Measurements from ENCODE around the gene AIFM2.
"Not testable (repeated sequence)": the region's sequence is repeated elsewhere in the genome, so short reads cannot be mapped to it uniquely, and the experiment has no call there.

The AIFM2 gene

DNA sequence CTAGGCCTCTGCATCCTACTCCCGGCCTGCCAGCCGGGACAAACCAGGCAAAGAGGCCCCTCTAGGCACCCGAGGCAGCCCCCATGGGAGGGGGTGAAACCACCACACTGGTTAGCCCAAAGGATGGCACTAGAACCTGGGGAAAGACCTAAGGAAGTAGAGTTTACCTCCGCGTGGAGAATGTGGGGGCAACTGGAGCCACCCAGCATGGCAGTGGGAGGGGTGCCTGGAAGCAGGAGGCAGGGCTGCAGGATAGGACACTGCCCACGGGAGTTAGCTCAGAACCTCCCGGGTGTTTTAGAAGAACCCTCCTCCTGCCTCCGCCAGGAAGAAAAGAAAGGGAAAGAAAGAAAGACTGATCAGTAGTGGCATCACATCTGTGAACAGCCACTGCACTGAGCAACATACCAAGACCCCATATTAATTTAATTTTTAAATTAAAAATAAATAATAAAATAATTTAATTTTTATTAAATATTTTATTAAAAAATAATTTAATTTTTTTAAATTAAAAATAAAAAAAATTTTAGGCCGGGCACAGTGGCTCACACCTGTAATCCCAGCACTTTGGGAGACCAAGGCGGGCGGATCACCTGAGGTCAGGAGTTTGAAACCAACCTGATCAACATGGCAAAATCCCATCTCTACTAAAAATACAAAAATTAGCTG lies 11.2 kb downstream of the AIFM2 start:
- no peak for DNase-seq

DNA sequence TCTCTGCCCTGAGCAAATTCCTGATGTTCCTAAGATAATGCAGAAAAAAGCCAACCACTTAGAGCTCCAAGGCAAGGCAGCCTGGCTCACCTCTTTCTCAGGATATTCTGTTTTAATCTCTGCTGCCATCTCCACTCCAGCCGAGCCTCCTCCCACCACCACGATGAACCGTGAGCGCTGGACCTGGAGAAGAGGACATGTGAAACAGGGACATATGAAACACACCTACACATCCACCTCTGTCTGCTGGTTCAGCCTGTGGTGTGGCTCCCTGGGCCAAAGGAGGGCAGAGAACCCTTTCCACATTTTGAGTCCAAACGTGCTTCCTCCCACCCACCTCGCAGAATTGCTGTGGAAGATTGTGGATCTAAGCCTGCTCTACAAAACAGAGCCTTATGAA lies 12.2 kb downstream of the AIFM2 start:
- DNase-seq: no peak

DNA sequence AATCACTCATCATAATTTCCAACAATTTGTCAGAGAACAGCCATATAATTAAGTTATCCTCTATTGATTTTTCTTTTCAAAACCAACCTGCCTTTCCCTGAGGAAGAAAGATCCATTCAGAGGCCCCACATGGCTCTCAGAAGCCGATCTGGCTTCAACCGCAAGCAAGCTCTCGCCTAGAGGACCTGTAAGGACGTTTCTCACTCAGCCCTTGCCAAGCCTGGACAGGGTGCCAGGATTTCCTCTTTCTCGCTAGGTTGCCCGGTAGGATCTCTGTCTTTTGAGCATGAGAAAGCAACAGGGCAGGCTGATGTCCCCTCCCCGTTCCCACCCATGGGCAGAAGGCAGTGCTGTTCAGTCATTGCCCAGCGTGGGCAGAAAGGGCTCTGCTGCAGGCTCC lies 13.0 kb downstream of the AIFM2 start:
- DNase-seq: no peak

DNA sequence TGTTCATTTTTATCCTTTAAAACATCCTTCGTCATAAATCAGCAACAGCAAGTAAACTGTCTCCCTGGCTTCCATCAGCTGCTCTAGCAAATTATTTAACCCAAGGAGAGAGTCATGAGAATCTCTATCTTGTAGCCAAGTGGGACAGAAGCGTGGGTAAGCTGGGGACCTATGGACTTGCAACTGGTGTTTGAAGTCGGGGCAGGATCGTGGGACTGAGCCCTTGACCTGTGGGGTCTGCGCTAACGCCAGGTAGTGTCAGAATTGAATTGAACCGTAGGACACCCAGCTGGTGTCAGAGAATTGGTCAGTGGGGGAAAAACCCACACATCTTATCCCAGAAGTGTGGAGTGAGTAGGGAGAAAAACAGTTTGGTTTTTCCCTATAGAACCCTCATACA lies 13.4 kb downstream of the AIFM2 start:
- DNase-seq: no peak

DNA sequence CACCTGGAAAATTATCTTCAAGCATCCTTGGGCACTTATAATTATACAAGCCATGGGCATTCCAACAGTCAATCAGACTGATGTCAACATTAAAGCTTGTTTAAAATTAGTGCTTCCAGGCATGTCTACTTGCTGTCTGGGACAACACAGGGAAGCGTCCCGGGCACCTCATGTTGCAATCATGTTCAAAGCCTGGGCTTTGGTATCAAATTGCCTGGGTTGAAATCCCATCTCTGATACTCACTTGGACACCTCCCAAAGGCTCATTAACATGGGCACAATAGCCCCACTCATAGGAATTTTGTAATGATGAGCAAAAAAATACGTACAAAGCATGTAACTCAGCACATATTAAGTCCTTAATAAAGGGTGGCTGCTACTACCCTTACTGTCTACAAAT lies 14.4 kb downstream of the AIFM2 start:
- DNase-seq: no peak

DNA sequence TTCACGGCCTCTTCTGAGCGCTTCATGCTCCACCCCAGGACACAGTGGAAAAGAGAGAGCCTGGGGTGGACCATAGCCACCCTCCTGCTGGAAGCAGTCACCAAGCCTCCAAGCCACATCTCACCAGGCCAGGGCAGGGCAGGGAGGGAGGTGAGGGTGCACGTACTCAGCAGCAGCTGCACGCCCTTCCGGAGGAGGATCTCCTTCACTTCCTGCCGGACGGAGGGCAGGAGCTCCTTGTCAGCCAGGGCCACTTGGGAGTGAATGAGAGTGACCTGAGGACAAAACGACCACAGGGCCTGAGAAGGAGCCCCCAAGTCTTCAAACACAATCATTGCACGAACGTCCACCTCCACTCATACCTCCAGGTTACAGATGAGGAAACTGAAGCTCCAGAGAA lies 15.0 kb downstream of the AIFM2 start:
- no peak for DNase-seq

DNA sequence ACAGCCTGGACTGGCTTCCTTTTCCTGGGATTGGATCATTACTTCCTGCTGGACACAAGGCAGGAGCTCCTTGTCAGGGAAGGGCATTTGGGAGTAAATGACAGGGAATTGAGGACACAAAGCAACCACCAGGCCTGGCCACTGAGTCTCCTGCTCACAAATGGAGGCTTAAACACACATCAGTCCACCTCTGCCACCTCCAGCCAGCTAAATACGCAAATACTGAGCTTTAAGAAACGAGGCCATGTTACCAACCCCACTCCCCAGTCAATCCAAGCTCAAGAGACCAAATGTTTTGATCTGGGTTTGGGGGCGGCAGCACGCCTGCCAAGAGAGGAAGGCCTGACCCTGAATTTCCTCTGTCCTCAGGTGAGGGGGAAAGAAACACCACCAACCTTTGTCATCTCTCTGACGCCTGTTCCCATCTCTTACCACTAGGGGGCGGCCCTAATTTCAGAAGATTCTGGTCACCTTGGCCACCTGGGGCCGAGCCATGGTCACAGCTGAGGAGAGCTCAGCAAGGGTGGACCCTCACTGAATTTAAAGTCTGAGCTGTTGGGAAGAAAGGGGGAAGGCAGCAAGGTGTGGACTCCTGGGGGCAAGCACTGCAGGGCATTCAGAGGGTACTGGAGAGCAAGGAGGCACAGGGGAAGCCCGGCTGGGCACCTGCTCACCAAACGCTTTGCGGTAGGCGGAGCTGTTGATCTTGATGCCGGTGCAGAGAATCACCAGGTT lies 16.5 kb downstream of the AIFM2 start:
- DNase-seq: peak; percentile 27

DNA sequence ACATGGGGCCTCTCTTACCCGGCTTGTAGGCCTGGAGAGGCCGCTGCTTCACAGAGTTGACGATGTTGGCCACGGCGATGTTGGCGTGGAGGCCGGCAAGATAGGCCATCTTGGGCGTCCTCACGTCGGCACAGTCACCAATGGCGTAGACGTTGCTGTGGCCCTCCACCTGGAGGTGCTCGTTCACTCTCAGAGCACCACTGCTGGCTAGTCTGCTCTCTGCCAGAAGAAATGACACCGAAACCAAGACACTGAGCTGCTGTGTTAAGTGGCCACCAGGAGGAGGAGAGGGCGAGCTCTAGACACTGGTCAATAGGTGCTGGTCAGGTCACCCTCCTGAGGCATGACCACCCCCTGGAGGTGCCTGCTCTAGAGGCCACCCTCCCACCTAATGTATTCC lies 17.7 kb downstream of the AIFM2 start:
- DNase-seq: no peak

DNA sequence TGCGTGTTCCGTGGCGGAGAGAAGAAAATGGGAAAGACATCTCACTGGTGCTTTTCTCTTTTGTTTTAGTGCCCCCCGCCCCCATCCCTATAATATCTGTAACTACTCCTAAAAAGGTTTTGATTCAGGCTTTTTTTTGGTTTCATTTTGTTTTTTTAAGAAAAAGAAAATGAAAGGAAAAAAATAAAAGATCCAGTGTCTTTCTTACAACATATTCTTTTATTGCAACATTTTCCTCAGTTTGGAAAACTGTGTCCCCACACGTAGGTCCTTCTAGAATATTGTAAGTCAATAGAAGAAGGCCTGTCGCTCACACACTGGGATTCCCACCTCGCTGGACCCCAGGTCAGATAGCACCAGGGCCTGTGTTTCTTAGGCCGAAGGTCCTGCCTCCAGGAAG lies 20.6 kb downstream of the AIFM2 start:
- no peak for DNase-seq

DNA sequence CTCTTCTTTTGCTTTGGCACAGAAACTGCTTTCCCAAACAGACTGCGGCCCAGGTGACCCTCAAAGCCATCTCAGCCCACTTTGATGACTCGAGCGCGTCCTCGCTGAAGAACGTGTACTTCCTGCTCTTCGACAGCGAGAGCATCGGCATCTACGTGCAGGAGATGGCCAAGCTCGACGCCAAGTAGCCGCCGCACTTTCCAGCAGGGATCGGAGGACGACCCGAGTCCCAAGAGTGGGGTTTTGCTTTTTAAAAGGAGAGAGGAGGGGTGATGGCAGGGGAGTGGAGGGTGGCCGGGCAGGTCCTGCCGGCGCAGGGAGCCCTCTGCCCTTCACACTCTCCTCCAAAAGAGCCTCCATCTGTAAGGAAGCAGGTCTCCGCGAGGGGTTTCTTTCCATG lies 21.1 kb downstream of the AIFM2 start:
- DNase-seq: no peak

DNA sequence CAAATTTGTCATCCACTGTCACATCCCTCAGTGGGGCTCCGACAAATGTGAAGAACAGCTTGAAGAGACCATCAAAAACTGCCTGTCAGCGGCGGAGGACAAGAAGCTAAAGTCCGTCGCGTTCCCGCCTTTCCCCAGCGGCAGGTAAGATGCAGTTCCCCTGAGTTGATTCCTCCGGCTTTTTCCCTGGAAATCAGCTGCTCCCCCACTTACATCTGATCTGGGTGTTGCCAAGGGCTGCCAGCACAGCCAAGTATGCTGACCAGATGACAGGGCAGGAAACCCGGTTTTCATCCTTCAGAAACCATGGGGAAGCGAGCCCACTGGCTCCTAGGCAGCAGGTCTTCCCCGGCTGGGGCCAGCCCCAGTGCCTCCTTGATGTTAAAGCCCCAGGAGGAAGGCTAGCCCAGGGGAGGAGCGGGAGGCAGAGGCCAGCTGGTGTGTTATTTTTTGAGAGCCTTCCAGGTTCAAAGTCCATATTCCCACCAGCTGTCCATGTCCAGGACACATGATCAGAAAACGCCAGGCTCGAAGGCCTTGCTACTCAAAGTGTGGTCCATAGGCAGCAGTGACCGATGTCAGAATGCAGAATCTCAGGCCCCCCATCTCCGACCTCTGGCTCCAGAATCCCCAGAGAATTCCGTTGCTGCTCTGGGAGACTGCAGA lies 23.4 kb downstream of the AIFM2 start:
- no peak for DNase-seq

DNA sequence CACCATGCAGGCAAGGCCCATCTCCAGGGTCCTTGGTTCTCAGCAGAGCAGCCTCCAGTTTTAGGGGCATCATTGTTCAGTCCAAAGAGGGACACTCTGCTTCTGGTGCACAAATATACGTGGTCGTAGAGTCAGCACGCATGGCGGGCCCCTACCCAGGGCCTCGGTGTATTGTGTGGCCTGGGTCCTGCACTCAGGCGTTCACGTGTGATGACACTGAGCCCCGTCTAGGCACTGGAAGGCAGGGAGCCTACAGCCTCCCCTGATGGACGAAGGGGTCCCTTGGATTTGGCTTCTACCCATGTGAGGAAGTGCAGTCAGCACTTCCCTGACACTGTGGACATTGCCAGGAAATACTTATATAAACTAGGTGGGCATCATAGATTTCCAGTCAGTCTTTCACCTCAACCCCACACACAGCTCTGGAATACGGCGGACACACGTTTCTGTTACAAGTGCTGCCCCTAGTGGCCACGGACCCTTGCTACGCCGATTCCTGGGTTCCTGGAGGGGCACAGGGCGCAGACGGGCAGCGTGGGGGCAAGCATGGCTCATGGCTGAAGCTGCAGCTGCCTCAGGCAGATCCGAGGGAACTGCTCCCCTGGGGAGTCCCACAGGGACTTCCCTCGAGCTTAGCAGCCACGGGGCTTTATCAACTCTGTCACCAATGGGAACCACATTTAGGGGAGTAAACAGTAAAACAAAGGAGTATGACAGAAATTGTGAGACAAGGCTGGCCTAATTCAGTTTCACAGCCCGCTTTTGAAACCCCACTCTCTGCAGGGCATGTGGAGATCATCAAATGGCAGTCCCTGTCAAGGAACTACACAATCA lies 25.4 kb downstream of the AIFM2 start:
- peak; percentile 12 for DNase-seq

DNA sequence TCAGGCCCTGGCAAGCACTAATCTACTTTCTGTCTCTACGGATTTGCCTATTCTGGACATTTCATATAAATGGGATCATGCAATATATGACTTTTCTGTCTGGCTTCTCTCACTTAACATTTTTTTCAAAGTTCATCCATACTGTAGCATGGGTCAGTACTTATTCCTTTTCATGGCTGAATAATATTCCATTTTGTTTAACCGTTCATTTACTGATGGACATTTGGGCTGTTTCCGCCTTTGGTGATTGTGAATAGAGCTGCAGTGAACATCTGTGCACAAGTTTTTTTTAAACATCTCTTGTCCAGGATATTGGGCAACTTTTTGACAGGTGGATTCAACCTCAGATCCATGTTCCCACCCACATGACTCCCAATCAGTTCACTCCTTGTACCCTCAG lies 31.0 kb downstream of the AIFM2 start:
- no peak for DNase-seq

DNA sequence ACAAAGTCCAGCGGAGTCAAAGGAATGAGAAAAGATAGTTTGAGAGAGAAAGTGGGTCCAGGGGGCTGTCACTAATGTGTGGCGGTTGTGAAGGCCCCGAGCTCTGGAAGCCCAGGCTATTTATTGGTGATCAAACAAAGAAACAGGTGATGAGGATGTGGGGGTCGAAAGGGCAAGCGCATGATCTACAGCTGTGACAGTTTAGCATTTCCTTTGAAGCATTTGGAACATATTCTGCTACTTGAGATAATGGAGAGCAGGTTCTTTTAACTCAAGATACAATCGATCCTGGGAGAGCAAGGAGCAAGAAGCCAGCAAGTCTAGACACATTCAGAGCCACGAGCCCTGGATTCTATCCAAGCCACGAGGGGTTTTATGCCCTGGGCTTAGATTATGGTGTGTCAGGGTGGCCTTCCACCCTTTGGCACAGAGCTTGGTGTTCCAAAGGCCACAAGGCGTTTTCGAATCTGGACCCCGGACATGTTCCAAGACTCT lies 31.5 kb downstream of the AIFM2 start:
- DNase-seq: not testable (repeated sequence)

DNA sequence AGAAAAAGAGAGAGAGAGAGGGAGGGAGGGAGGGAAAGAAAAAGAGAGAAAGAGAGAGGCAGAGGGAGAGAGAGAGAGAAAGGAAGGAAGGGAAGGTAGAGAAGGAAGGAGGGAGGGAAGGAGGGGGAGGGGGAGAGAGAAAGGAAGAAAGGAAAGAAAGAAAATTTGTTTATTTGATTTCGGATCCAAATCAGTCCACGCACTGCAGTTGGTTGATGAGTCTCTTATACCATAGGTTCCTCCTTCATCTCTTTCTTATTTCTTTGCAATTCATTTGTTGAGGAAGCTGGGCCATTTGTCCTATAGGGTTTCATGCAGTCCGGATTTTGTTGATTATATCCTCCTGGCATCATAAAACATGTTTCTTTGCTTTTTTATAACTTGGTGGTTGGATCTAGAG lies 34.4 kb downstream of the AIFM2 start:
- no peak for DNase-seq

DNA sequence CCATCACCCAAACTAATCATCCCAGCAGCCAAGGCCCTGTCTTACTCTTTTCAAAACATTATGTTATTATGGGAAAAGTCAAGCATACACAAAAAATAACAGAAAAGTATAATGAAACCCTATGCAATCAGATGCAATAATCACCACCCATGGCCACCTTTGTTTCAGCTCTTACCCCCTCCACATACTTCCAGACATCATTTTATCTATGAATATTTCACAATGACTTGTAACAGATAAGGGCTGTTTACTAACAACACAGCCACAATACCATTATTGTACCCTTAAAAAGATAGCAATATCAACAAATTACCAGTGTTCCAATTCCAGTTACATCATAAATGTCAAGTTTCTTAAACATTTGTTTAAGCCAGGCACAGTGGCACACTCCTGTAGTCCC lies 35.2 kb downstream of the AIFM2 start:
- DNase-seq: no peak

DNA sequence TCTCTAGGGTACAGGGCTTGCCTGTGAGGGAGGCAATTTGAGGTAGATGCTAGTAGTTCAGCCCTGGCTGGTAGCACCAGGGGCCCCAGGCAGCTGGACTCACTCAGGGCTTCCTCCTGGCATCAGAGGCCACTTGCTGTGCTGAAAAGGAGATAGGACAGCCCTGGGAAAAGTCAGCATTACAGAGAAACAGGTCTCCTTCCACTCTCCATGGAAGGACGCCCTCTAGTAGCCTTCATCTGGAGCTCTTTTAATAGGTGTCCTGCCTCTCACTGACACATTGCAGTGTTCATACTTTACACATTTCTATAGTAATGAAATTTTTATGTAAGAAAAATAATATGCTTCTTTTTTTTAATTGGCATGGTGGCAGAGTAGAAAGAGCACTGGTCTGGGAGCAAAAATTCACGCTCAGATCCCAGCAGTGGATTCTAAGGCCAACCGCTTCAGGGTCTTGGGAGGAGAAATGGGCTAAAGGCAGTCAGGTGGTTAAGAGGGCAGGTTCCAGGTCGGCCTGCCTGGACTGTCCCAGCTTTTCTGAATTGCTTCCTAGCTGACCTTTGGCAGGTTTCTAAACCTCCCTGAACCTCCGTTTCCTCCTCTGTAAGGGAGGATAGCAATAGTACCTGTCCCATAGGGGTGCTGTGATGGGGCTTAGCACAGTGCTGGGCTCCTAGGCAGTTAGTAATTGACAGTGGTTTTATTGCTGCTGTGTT lies 35.8 kb downstream of the AIFM2 start:
- no peak for DNase-seq

DNA sequence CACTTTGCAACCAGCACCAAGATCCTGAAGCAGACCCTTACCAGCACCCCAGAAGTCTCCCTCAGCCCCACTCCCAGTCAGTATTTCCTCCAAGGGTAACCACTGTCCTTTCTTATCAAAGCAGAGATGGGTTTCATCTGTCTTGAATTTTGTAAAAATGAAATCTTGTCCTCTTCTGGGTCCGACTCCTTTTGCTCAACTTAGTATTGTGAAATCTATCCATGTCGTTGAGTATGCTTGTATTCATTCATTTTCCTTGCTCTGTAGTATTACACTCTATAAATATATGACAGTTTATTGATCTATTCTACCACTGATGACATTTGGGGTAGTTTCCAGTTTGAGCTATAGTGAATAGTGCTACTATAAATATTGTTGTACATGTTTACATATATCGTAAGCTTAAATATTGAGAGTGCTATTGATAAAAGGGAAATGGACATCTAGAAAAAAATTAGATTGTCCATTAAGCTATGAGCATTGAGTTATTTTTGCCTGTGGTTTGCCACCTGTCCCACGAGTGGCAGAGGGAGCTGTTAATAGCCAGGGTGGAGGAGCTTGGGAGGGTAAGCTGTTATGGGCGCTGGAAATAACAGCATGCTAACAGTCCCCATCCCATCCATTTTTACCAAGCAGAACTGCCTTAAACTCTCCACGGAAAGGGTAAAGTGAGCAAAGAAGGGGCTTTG lies 36.5 kb downstream of the AIFM2 start:
- no peak for DNase-seq

DNA sequence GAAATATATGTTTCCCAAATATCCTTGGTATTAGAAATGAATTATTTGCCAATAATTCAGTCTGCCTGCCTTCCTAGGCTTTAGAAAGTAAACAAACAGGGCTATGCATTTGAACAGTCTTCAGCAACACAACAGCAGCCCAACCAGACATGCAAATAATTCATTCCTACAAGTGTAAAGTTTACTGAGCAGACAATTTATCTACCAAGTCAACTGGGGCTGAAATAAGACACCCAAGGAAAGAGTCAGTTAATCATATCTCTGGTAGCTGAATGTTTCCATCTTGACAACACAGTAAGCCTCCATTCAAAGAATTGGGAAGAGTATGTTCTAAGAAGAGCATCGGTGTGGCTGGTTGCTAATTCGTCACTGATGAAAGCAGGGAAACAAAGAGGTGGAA lies 38.4 kb downstream of the AIFM2 start:
- no peak for DNase-seq

DNA sequence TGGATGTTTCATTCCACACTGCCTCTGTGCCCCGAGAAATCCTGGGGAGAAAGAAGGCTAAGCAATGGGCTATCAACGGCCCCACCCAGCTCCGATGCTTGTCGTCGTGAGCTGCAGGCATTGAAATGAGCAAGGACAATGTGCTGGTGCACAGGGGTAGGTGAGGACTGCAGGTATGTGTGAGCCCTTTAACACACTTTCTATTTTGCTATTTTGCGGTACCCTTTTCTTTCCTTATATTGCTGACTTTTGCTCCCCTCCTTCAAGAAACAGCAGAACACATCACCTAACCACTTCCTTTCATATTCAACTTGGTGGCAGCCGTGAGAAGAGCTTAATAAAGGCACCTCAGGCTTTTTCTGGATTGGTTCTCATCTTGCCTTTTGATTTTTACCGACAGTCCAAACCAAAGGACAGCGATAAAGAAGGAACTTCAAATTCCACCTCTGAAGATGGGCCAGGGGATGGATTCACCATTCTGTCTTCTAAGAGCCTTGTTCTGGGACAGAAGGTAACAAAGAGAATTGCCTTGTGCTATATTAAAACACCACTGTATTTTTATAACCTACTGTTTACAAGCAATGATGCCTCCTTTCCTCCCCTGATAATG lies 39.2 kb downstream of the AIFM2 start:
- no peak for DNase-seq

DNA sequence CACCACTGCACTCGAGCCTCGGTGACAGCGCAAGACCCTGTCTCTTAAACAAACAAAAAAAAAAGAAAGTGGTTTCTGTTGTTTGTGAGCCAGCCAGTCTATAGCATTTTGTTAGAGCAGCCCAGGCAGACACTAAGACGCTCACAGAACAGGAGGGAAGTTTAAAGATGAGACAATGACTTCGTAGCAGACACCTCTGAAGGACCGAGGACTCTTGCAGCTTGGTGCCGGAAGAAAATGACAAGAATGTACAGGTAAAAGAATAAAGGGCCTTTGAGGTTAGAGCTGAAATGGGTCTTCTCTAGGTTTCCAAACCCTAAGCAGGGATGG lies 40.3 kb downstream of the AIFM2 start:
- no peak for DNase-seq

DNA sequence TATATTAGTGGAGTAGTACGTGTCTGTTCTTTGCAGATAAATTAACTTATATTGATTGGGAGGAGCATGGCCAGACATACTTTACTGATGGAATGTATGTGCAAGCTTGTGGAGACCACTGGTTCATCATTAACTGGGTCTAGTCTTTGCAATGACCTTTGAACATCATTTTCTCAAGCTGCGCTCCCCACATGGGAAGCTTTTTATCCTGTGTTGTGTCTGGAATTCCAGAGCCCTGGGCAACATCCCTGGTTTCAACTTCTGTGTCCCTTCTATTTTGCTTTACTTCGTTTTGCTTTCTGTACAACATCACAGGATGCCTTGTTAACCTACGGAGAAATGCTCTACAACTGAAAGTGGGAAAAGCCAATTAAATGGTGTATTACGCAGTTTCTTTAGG lies 41.7 kb downstream of the AIFM2 start:
- DNase-seq: no peak
